HG02610 (cell line): ENCODE results near the gene PTGER4.
"Not testable (repeated sequence)": the region's sequence is repeated elsewhere in the genome, so short reads cannot be mapped to it uniquely, and the experiment has no call there.

Experiments
- ATAC-seq: cut with Tn5 transposase; IDR thresholded peaks from one replicate; pipeline ENCODE4 v1.9.1; 2021; ENCODE audit warnings: mild to moderate bottlenecking, moderate library complexity; ENCODE audit not compliant: unreplicated experiment

The PTGER4 gene

DNA sequence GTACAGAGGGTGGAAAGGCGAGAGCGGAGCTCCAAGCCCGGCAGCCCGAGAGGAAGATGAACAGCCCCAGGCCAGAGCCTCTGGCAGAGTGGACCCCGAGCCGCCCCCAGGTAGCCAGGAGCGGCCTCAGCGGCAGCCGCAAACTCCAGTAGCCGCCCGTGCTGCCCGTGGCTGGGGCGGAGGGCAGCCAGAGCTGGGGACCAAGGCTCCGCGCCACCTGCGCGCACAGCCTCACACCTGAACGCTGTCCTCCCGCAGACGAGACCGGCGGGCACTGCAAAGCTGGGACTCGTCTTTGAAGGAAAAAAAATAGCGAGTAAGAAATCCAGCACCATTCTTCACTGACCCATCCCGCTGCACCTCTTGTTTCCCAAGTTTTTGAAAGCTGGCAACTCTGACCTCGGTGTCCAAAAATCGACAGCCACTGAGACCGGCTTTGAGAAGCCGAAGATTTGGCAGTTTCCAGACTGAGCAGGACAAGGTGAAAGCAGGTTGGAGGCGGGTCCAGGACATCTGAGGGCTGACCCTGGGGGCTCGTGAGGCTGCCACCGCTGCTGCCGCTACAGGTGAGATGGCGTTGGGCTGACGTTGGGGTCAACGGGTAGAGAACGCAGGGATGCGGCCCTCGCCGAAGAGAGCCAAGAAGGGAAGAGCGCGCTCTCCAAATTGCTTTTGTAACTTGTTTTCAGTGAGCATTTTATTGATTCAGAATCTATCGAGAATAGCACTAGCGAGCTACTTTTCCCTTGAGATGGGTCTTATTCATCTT, at the start of gene PTGER4:
TSS of gene PTGER4 (plus strand) at position 3 of the 769 bp plus-strand sequence. CDS start 1,079 bp downstream, outside the sequence.
- peak; percentile 22 for ATAC-seq

DNA sequence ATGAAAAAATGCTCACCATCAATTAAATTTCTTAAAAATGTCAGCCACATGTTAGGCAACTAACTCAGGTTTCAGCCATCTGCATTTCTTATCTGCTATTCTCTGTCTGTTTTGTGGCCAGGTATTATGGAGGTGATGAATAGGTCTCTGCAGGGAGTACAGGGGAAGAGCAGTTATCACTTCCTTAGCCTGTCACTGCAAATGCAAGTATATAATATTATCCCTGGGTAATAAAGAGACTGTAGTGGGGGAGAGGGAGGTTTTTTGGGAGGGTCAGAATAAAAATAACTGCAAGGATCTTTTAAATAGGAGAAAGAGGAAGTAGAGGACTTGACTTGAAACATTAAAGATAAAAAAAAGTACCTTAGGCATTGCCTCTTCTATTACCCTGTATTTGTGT, 49.6 kb upstream of the PTGER4 start:
- ATAC-seq: no peak

- no peak for ATAC-seq
Measured at GRCh38 chr5:40631236-40631635, 48.5 kb upstream of the PTGER4 start.

DNA sequence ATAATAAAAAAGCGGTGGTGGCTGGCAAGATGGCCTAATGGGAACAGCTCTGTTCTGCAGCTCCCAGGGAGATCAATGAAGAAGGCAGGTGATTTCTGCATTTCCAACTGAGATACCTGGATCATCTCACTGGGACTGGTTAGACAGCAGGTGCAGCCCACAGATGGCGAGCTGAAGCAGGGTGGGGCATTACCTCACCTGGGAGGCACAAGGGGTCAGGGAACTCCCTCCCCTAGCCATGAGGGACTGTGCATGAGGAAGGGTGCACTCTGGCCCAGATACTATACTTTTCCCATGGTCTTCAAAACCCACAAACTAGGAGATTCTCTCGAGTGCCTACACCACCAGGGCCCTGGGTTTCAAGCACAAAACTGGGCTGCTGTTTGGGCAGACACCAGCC, 45.6 kb upstream of the PTGER4 start:
- no peak for ATAC-seq

DNA sequence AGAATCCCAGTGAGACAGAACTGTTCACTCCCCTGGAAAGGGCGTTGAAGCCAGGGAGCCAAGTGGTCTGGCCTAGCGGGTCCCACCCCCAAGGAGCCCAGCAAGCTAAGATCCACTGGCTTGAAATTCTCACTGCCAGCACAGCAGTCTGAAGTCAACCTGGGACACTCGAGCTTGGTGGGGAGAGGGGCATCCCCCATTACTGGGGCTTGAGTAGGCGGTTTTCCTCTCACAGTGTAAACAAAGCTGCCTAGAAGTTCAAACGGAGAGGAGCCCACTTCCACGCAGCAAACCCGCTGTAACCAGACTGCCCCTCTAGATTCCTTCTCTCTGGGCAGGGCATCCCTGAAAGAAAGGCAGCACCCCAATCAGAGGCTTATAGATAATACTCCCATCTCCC, 45.1 kb upstream of the PTGER4 start:
- ATAC-seq: no peak

GRCh38 chr5:40639531-40639930, 40.2 kb upstream of the PTGER4 start:
- ATAC-seq: not testable (repeated sequence)

DNA sequence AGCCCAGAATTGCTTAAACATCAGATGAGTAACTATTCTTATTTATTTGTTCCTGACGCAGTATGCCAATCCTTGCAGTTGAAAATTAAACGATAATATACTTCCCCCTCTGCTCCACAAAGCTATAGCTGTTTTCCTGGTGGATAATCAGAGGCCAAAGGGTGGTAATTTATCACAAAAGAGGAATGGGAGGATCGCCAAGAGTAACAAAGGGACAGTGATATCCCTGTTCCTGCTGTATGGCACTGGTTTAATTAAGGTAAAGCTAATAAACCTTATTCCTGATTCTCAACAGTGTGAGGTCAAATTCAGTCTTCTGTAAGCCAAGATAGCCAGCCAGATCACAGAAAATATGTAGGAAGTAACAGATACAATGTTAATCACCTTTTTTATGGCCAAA, 33.4 kb upstream of the PTGER4 start:
- no peak for ATAC-seq

- ATAC-seq: no peak
Measured at GRCh38 chr5:40648150-40648549, 31.6 kb upstream of the PTGER4 start.

DNA sequence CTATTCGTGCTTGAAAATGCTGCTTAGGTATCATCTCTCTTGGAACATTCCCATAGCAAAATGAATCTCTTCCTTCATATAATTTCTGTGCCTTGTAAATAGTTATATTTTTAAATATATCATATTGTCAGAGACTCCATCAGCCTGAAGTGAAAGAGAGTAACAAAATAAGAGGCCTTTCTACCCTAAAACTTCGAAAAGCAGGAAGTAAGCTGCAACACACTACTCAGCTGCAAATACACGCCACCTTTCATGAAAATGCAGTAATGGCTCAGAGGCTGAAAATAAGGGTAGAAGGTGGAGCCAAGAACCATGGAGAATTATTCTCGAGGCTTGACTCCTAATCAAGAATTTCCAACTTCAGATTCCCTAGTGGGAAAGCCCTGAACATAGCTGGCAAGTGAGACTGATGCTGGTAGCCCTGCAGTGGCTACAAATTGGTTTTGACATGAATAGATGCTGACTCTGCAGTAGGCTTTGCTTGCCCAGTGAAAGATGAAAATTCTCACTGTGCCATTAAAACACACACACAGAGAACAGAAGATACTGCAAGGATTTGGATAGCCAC, 30.2 kb upstream of the PTGER4 start:
- ATAC-seq: no peak

DNA sequence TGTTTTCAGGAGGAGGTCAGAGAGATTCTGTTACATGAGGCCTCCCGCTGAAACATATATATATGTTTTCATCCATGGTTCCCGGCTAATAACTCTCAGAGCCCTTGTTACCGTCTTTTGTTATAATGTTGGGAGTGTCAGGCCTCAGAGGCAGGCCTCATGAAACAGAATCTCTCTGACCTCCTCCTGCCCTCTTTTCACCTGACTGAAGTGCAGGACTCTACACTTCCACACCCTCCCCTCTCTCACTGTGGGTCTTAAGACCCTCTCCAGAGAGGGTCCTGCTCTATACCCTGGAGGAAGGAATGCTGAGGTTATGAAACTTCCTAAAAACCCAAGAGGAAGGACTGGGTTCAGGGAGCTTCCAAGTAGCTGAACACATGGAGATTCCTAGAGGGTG, 28.5 kb upstream of the PTGER4 start:
- no peak for ATAC-seq

- no peak for ATAC-seq
Measured at GRCh38 chr5:40652441-40653220, 27.1 kb upstream of the PTGER4 start.

- peak; percentile 46 for ATAC-seq
Measured at GRCh38 chr5:40653221-40654022, 26.3 kb upstream of the PTGER4 start.

DNA sequence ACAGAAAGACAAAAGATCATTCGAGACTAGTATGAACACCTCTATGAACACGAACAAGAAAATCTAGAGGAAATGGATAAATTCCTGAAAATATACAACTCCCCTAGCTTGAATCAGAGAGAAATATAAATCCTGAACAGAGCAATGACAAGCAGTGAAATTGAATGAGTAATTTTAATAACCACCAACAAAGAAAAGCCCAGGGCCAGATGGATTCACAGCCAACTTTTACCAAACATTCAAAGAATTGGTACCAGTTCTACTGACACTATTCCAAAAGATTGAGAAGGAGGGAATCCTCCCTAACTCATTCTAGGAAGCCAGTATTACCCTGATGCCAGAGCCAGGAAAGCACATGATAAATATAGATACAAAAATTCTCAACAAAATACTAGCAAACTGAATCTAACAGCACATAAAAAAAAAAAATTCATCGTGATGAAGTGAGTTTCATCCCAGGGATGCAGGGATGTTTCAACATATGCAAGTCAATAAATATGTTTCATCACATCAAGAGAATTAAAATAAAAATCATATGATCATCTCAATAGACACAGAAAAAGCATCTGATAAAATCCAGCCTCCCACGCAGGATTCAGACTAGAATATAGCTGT, 25.2 kb upstream of the PTGER4 start:
- ATAC-seq: no peak

DNA sequence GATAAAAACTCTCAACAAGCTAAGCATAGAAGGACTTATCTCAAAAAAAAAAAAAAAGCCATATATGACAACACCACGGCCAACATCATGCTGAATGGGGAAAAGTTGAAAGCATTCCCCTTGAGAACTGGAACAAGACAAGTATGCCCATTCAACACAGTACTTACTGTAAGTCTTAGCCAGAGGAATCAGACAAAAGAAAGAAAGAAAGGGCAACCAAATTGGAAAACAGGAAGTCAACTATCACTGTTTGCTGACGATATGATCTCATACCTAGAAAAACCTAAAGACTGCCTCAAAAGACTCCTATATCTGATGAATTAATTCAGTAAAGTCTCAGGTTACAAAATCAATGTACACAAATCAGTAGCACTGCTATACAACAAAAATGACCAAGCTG, 24.6 kb upstream of the PTGER4 start:
- ATAC-seq: no peak

DNA sequence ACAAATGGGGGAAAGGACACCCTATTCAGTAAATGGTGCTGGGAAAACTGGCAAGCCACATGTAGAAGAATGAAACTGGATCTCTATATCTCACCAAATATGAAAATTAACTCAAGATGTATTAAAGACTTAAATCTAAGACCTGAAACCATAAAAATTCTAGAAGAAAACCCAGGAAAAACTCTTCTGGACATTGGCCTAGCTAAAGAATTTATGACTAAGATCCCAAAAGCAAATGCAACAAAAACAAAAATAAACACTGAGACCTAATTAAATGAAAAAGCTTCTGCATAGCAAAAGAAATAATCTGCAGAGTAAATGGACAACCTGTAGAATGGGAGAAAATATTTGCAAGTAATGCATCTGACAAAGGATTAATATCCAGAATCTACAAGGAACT, 23.6 kb upstream of the PTGER4 start:
- not testable (repeated sequence) for ATAC-seq

GRCh38 chr5:40656766-40657165, 22.9 kb upstream of the PTGER4 start:
- no peak for ATAC-seq

- ATAC-seq: no peak
Measured at GRCh38 chr5:40660751-40661150, 19.0 kb upstream of the PTGER4 start.

DNA sequence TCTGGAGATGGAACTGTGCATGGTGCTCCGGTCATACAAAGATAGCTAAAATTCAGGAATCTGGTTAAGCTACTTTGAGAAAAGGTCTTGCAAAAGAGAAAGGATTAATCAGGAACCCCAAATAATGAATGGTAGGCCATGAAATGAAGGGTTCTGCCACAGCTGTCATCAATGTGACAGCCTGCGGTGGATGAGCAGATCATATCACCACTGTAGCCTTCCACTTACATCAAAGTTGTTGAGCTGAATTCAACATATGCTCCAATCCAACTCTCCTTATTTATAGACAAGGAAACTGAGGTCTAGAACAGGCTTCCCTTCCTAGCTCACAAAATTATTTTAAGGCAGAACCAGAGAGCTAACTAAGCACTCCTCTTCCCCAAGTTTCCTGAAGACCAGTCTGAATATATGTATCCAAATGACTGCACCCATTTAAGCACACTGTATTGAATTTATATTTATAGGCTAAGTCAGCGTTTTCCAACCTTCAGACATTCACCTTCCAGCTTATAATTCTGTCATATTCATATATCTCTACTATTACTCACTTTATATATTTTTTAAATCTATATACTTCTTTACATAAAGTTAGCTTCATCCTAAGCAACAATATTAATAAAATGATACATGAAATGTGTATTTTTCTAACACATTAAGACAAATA, 13.9 kb upstream of the PTGER4 start:
- ATAC-seq: no peak

DNA sequence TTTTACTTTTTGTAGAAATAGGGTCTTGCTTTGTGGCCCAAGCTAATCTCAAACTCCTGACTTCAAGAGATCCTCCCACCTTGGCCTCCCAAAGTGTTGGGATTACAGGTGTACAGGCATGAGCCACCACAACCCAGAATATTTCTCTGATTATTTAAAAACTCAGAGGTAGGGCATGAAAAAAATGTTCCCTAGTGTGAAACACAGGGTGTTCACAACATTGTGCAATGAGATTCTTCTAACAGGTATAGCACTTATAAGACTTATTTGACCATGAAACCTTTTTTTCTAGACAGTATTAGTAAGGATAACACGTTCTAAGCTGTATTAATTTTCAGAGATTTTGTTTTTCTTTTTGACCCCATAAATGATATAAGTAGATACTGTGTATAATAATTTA, 13.1 kb upstream of the PTGER4 start:
- no peak for ATAC-seq

DNA sequence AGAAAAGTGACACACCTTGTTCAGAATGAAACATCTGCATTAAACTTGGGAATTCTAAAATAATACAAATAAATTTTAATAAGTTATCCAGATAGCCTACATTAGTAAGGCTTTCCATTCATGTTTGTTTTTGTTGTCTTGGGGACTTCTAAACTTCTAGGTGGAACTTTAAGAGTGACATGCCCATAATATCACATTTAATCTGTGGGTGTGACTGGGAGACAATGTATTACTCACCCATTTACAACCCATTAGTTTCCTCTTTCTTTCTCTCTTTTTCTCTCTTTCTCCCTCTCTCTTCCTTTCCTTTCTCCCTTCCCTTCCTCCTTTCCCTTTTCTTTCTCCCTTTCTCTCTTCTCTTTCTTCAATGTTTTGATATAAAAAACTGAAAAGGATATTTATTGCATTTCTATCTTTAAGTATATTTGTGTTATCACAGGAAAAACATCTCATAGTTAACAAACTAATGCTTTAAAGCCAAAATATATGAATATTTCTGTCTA, 12.5 kb upstream of the PTGER4 start:
- ATAC-seq: no peak
